HEK293T (cell line): ENCODE results near the gene CEP83.

Experiments
- CTCF ChIA-PET: fragments of 350-600 bp; formaldehyde crosslinking; extraction: SDS; loops from one replicate; lab custom pipeline; 2021; ENCODE audit warnings: antibody characterized with exemption, inconsistent platforms; lab: Yijun Ruan, JAX
- POLR2A ChIA-PET: fragments of 350-600 bp; formaldehyde crosslinking; extraction: SDS; loops from one replicate; lab custom pipeline; 2020; ENCODE audit warnings: antibody characterized with exemption, inconsistent platforms; lab: Yijun Ruan, JAX
- DNase-seq: peaks from one replicate; pipeline ENCODE4 v3.0.0; 2012; ENCODE audit warnings: mixed read lengths; ENCODE audit errors: extremely low spot score
- ARNT ChIP-seq: fragments of 450-650 bp; IDR thresholded peaks from 2 replicates; pipeline ENCODE4 v1.6.1; 2017; ENCODE audit warnings: mild to moderate bottlenecking
- BHLHE40 ChIP-seq: fragments of 450-650 bp; IDR thresholded peaks from 2 replicates; pipeline ENCODE4 v1.6.1; 2016; ENCODE audit warnings: mild to moderate bottlenecking, moderate library complexity, borderline replicate concordance
- CTBP1 ChIP-seq: fragments of 450-650 bp; IDR thresholded peaks from 2 replicates; pipeline ENCODE4 v1.6.1; 2016; ENCODE audit warnings: borderline replicate concordance
- ELF4 ChIP-seq: fragments of 450-650 bp; IDR thresholded peaks from 2 replicates; pipeline ENCODE4 v1.6.1; 2017; ENCODE audit warnings: antibody characterized with exemption
- FOXA1 ChIP-seq: fragments of 450-650 bp; IDR thresholded peaks from 2 replicates; pipeline ENCODE4 v1.6.1; 2016; ENCODE audit warnings: mild to moderate bottlenecking
- FOXK2 ChIP-seq: fragments of 450-650 bp; IDR thresholded peaks from 2 replicates; pipeline ENCODE4 v1.6.1; 2016; ENCODE audit warnings: mild to moderate bottlenecking
- FOXM1 ChIP-seq: fragments of 450-650 bp; IDR thresholded peaks from 2 replicates; pipeline ENCODE4 v1.6.1; 2017; ENCODE audit warnings: mild to moderate bottlenecking, borderline replicate concordance
- HDGF ChIP-seq: fragments of 450-650 bp; IDR thresholded peaks from 2 replicates; pipeline ENCODE4 v1.6.1; 2017; ENCODE audit warnings: antibody characterized with exemption, borderline replicate concordance
- L3MBTL2 ChIP-seq: fragments of 450-650 bp; conservative IDR thresholded peaks from 2 replicates; pipeline ENCODE4 v1.6.1; 2016; ENCODE audit warnings: mild to moderate bottlenecking
- LEF1 ChIP-seq: fragments of 450-650 bp; IDR thresholded peaks from 2 replicates; pipeline ENCODE4 v1.6.1; 2017; ENCODE audit warnings: mild to moderate bottlenecking, borderline replicate concordance
- NFRKB ChIP-seq: fragments of 450-650 bp; IDR thresholded peaks from 2 replicates; pipeline ENCODE4 v1.6.1; 2016; ENCODE audit warnings: mild to moderate bottlenecking, moderate library complexity
- SP1 ChIP-seq: fragments of 450-650 bp; IDR thresholded peaks from 2 replicates; pipeline ENCODE4 v1.6.1; 2017
- SUZ12 ChIP-seq: fragments of 450-650 bp; IDR thresholded peaks from 2 replicates; pipeline ENCODE4 v1.6.1; 2016; ENCODE audit warnings: mild to moderate bottlenecking
- TARDBP ChIP-seq: fragments of 450-650 bp; IDR thresholded peaks from 2 replicates; pipeline ENCODE4 v1.6.1; 2016
- ZNF384 ChIP-seq: fragments of 450-650 bp; IDR thresholded peaks from 2 replicates; pipeline ENCODE4 v1.6.1; 2016
- TF ChIP-seq, protein P1 (sequence below): fragments of 450-650 bp; IDR thresholded peaks from 2 replicates; pipeline ENCODE4 v1.6.1; 2016

The CEP83 gene, protein sequence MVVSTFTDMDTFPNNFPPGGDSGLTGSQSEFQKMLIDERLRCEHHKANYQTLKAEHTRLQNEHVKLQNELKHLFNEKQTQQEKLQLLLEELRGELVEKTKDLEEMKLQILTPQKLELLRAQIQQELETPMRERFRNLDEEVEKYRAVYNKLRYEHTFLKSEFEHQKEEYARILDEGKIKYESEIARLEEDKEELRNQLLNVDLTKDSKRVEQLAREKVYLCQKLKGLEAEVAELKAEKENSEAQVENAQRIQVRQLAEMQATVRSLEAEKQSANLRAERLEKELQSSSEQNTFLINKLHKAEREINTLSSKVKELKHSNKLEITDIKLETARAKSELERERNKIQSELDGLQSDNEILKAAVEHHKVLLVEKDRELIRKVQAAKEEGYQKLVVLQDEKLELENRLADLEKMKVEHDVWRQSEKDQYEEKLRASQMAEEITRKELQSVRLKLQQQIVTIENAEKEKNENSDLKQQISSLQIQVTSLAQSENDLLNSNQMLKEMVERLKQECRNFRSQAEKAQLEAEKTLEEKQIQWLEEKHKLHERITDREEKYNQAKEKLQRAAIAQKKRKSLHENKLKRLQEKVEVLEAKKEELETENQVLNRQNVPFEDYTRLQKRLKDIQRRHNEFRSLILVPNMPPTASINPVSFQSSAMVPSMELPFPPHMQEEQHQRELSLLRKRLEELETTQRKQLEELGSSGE

DNA sequence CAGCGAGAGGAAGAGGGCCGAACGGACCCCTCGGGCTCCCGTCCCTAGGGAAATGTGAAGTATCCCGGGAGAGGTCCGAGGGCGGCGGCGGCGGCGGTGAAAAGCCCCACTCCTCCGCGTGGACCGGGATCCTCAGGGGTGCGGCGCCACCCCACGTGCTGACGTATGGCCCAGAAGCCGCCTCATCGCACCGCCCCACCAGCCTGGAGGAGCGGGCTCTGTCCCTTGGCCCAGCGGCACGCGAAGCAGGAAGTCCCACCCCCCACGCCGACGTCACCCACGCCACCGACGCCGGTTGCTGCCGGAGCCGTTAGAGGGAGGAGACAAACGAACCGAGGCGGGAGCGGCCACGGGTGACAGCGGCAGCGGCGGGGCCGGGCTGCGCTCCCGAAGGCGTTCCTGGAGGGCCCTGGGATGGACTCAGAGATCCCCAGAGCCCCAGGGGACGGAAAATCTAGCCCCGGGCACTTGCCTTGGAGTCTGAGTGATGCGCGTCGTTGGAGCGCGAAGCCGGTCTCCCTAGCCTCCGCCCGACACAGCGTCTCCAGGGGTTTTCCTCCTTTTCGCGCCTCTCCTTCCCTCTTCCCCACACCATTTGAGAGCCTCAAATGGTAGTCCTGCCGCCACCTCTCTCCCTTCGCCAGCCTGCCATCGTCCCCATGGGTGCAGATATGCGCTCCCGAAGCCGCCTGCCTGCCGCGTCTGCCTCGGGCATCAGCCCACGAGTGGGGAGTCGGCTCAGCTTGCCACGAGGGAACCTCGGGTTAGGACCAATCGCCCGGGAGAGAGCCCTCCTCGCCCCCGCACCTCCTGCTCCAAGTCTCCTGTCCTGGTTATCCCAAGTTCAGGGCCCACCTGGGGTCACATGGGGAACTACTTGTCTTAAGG lies at the start of gene CEP83:
Gene CEP83 (minus strand): TSS at position 140 of the 888 bp plus-strand sequence. CDS start 47,377 bp downstream, outside the sequence.
- CTCF ChIA-PET = no interaction called here
- TF ChIP-seq FOXK2 (no peak), L3MBTL2 (peak; percentile 89), ZNF384 (no peak), ELF4 (peak; percentile 60), NFRKB (no peak), TARDBP (peak; percentile 70; the same call in 1 of the 2 replicates), CTBP1 (no peak), SUZ12 (no peak)
- TF ChIP-seq, protein P1, sequence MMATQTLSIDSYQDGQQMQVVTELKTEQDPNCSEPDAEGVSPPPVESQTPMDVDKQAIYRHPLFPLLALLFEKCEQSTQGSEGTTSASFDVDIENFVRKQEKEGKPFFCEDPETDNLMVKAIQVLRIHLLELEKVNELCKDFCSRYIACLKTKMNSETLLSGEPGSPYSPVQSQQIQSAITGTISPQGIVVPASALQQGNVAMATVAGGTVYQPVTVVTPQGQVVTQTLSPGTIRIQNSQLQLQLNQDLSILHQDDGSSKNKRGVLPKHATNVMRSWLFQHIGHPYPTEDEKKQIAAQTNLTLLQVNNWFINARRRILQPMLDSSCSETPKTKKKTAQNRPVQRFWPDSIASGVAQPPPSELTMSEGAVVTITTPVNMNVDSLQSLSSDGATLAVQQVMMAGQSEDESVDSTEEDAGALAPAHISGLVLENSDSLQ = 0 out of 2 replicates have a peak, but pooled peaks have one; percentile 7
- DNase-seq = peak; percentile 91
- POLR2A ChIA-PET = interaction anchor here (0.8 to 1.3 kb wide), 2 partner anchors 10 to 324 kb away, joined by 3 to 4 read pairs; no protein-coding TSS in a partner anchor

DNA sequence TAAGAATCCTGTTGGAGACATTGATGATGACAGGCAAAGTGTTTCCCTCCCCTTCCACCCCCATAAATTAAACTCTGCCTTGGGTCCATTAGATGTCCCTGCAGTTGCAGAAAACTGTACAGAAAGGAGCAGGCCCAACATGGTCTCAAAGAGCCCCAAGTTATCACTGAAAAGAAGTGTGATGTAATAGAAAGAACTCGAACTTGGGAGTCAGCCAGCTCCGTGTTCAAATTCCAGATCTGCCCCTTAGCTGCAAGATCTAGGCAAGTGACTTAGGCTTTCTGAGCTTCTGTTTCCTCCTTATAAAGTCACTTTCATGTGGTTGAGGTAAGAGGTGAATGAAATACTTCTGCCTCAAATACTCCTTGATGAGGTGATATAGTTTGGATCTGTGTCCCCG lies 49.6 kb upstream of the CEP83 start:
- ChIA-PET CTCF (no interaction called here), POLR2A (no interaction called here)
- TF ChIP-seq, protein P1 = no peak
- TF ChIP-seq HDGF (no peak), ARNT (no peak), FOXK2 (no peak), TARDBP (no peak), SUZ12 (no peak), LEF1 (no peak), SP1 (no peak), CTBP1 (no peak), ZNF384 (no peak), FOXM1 (no peak), NFRKB (no peak), ELF4 (no peak), FOXA1 (no peak), BHLHE40 (no peak), L3MBTL2 (no peak)
- no peak for DNase-seq

DNA sequence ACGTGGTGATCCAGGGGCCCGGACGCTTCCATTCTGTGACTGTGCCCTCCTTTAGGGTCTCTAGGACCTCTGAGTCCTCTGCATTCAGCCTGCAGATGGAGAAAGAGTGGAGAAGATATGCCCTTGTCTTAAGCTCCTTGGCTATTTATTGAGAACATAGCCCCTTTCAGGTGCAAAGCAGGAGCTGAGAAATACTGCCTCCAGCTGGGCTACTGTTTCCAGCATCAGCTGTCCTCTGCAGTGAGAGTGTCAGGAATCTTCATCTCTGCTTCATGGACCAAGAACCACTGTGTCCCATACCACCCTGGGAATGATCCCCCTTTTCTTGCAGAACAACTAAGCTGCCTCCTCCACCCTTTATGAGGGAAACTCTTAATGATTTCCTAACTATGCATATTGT lies 47.8 kb upstream of the CEP83 start:
- CTCF ChIA-PET = no interaction called here
- no peak for DNase-seq
- no peak for TF ChIP-seq NFRKB
- TF ChIP-seq TARDBP = no peak
- TF ChIP-seq ELF4 = no peak
- no peak for TF ChIP-seq L3MBTL2
- TF ChIP-seq, protein P1 = no peak
- TF ChIP-seq SP1 = no peak
- no peak for TF ChIP-seq FOXK2
- POLR2A ChIA-PET = interaction anchor here (1.2 kb wide), 1 partner anchor 23 kb away, joined by 3 read pairs; no protein-coding TSS in a partner anchor

GRCh38 chr12:94504386-94504785 lies 44.7 kb upstream of the CEP83 start:
- TF ChIP-seq FOXK2 = no peak
- no peak for TF ChIP-seq LEF1
- no peak for TF ChIP-seq FOXA1
- TF ChIP-seq ARNT = no peak
- TF ChIP-seq NFRKB = no peak
- no peak for TF ChIP-seq ZNF384
- TF ChIP-seq L3MBTL2 = no peak
- TF ChIP-seq, protein P1 = no peak
- TF ChIP-seq CTBP1 = no peak
- no peak for TF ChIP-seq SUZ12
- no peak for TF ChIP-seq HDGF
- DNase-seq = no peak
- CTCF ChIA-PET = no interaction called here
- POLR2A ChIA-PET = no interaction called here

GRCh38 chr12:94503619-94504018 lies 44.0 kb upstream of the CEP83 start:
- POLR2A ChIA-PET = no interaction called here

More at GRCh38 chr12:94503619-94504018, 44.0 kb upstream of the CEP83 start:
- DNase-seq = no peak
- TF ChIP-seq SUZ12 (no peak), FOXA1 (no peak), ZNF384 (no peak), NFRKB (no peak), FOXM1 (no peak), LEF1 (no peak), CTBP1 (no peak), L3MBTL2 (no peak), SP1 (no peak), BHLHE40 (no peak)
- CTCF ChIA-PET = interaction anchor here (0.6 kb wide), 1 partner anchor 833 kb away, joined by 3 read pairs; no protein-coding TSS in a partner anchor
